Measurements from ENCODE around the gene NUDT9. TPM values are rescaled to one million over a fixed set of nuclear protein-coding genes. Genes with fewer than 3 reads are reported as not detected.

Gene NUDT9
- polyA plus RNA-seq, 1 of the 3 experiments (the other 2 are of a cell fraction): 21.8 TPM

- no peak for TF ChIP-seq RXRA (IDR thresholded peaks at IDR 0.05; ENCODE audit: borderline replicate concordance, low read depth)
- TF ChIP-seq GATA2 (CRISPR knock-in tag; IDR thresholded peaks at IDR 0.05): no peak
- peak; percentile 21; the same call in 1 of the 2 replicates for TF ChIP-seq NFIC (IDR thresholded peaks at IDR 0.05; ENCODE audit: borderline replicate concordance)
- TF ChIP-seq IRF3 (IDR thresholded peaks at IDR 0.05; ENCODE audit: low read depth, low read length): no peak
- TF ChIP-seq CHD2 (IDR thresholded peaks at IDR 0.05; ENCODE audit: low read length, partially characterized antibody): no peak
Measured at GRCh38 chr4:87506974-87507701, 84.8 kb downstream of the NUDT9 start (continued).

Small RNA genes lying within 50 kb of the gene (small RNA-seq; reads per million reads assigned to genes)
- 0 reads per million in 7 experiments for gene RN7SL681P

Other genes with a start within 250 kb of the NUDT9 start
- gene KLHL8, start 202.0 kb upstream of the NUDT9 start, polyA plus RNA-seq (2012; rRNA removed): 2.4 and 2.8 TPM in 2 replicates
- gene HSD17B13, start 99.7 kb upstream of the NUDT9 start, polyA plus RNA-seq (2012; rRNA removed): 0.05 and 0.13 TPM in 2 replicates
- gene HSD17B11, start 31.4 kb upstream of the NUDT9 start, polyA plus RNA-seq (2012; rRNA removed): 13.2 and 17.7 TPM in 2 replicates
- gene SPARCL1, start 106.8 kb downstream of the NUDT9 start, polyA plus RNA-seq (2012; rRNA removed): not detected in 2 replicates
- not detected in 2 replicates for gene DSPP, start 186.0 kb downstream of the NUDT9 start, polyA plus RNA-seq (2012; rRNA removed)
- not detected in 2 replicates for gene DMP1, start 227.7 kb downstream of the NUDT9 start, polyA plus RNA-seq (2012; rRNA removed)

Data from SK-N-SH (cell line).